Skeletal muscle tissue (tissue), 4 donors: ENCODE measurements around the gene CEP131. TPM values are rescaled to one million over a fixed set of nuclear protein-coding genes. Genes with fewer than 3 reads are reported as not detected.

Experiments
- H3K27ac ChIP-seq: one replicate; pipeline ENCODE4 v1.7.0; 2013; ENCODE audit warnings: mild to moderate bottlenecking, low read depth, low read length, inconsistent platforms
- H3K27me3 ChIP-seq, 3 donors: one replicate each; pipeline ENCODE4 v1.7.0; 2013; ENCODE audit warnings: low read length in 3 of 3; ENCODE audit not compliant: control insufficient read depth in 3 of 3, insufficient read depth in 3 of 3
- H3K36me3 ChIP-seq, 3 donors: one replicate each; pipeline ENCODE4 v1.7.0; 2013; ENCODE audit warnings: low read length in 3 of 3; ENCODE audit not compliant: control insufficient read depth in 3 of 3, insufficient read depth in 3 of 3
- H3K4me1 ChIP-seq, 3 donors: one replicate each; pipeline ENCODE4 v1.7.0; 2013; ENCODE audit warnings: low read length in 3 of 3, mild to moderate bottlenecking in 3 of 3; ENCODE audit not compliant: control insufficient read depth in 3 of 3, insufficient read depth in 3 of 3
- H3K4me3 ChIP-seq, 3 donors: one replicate each; pipeline ENCODE4 v1.7.0; 2013; ENCODE audit warnings: low read length in 3 of 3
- H3K9ac ChIP-seq, 3 donors: one replicate each; pipeline ENCODE4 v1.7.0; 2013; ENCODE audit warnings: low read length in 3 of 3, mild to moderate bottlenecking in 3 of 3, moderate library complexity in 2 of 3, low read depth in 1 of 3
- H3K9me3 ChIP-seq, 3 donors: one replicate each; pipeline ENCODE4 v1.7.0; 2013; ENCODE audit warnings: low read length in 3 of 3; ENCODE audit not compliant: control insufficient read depth in 3 of 3
- total RNA-seq: library from RNA; depleted of rRNA; stranded (reverse); fragments of >200 nt; gene quantifications from one replicate; pipeline ENCODE4 v1.2.3, GENCODE V29; 2014
- donor health status: Osteomylitis.

The CEP131 gene
- total RNA-seq, 1 donor from 2014 or later: 10.4 TPM

DNA sequence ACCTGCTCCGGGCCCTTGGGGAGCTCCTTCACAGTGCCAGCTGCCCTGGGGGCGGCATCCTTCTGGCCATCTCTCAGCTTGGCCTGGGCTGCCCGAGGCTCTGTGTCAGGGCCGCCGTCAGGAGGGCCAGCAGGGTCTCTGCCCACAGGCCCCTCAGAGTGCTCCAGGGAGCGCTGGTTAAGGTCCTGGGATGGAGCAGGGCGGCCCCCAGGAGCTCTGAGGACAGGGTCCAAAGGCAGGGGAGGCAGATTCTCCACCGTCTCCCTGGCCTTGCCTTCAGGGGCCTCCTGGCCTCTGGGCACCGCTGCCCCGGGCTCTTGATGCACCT lies 23.5 kb upstream of the CEP131 start:
- no peaks in the 10 kb centered on the region for H3K9me3 ChIP-seq
- no peak overlapping the region for H3K9ac ChIP-seq
- H3K36me3 ChIP-seq: peaks cover 5 to 18% (median 7%) of the 10 kb centered on the region in 3 donors
- no peaks in the 10 kb centered on the region for H3K27me3 ChIP-seq
- H3K4me3 ChIP-seq: no peak overlapping the region
- no peak overlapping the region for H3K27ac ChIP-seq
- H3K4me1 ChIP-seq: no peaks in the 10 kb centered on the region

DNA sequence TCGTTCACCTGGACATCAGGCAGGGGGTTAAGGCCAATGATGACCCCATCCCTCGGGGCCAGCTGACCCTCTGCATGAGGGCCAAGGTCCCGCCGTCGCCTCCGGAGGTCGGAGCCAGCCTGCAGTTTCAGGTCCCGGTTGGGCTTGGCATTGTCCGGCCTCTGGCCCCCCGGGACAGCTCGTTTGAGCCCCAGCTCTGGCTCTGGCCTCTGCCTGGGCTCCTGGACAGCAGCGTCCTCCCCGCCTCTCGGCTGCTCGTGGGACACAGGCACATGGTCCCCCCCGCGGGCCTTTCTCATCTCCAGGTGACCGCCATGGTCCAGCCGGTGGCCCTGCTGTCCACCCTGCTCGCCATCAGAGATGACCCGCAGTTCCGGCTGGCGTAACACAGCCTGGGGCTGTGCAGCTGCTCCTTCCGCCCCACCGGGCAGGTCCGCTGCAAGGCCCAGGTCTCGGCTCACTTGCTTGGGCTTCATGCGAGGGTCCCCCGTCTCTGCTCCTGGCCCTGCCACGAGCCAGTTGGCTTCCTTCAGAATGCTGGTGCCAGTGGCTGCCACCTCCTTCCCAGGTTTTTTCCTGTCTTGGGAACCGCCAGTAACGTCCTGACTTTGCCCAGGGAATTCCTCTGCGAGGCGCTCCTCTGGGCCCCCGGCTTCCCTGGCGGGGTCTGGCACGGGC lies 23.0 kb upstream of the CEP131 start:
- Histone ChIP-seq H3K27ac (no peak overlapping the region), H3K9me3 (no peaks in the 10 kb centered on the region), H3K9ac (no peak overlapping the region), H3K4me1 (peaks cover 0 to 1% (median 1%) of the 10 kb centered on the region in 3 donors), H3K36me3 (peaks cover 5 to 21% (median 9%) of the 10 kb centered on the region in 3 donors), H3K4me3 (no peak overlapping the region), H3K27me3 (no peaks in the 10 kb centered on the region)

DNA sequence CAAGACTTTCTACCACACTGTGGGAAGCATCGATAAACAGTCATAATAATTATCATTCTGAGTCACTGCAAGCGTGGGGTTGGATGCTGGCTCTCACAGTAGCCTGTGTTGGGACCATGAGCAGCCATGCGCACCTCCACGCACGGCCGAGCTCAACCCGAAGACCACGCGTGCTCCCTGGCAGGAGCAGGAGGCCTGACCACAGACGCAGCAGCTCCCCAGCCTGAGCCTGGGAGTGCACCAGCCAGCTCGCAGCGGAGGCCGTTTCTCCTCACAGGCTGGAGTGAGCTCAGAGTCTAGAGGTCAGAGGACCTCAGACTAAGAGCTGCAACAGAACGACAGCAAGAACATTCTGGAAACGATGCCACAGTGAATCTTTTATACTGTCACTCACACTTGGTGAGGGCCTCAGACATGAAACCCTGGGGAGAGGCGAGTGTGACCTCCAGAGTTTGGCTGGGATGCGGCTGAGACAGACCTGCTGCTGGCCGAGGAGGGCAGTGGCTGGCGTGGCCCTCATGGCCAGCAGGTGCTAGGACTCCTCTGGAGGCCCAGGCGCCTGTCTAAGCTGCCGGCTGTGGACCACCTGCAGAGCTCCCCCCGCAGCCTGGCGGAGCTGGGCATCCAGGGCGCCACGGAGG lies 22.4 kb upstream of the CEP131 start:
- peaks cover 5 to 15% (median 10%) of the 10 kb centered on the region in 3 donors for H3K36me3 ChIP-seq

DNA sequence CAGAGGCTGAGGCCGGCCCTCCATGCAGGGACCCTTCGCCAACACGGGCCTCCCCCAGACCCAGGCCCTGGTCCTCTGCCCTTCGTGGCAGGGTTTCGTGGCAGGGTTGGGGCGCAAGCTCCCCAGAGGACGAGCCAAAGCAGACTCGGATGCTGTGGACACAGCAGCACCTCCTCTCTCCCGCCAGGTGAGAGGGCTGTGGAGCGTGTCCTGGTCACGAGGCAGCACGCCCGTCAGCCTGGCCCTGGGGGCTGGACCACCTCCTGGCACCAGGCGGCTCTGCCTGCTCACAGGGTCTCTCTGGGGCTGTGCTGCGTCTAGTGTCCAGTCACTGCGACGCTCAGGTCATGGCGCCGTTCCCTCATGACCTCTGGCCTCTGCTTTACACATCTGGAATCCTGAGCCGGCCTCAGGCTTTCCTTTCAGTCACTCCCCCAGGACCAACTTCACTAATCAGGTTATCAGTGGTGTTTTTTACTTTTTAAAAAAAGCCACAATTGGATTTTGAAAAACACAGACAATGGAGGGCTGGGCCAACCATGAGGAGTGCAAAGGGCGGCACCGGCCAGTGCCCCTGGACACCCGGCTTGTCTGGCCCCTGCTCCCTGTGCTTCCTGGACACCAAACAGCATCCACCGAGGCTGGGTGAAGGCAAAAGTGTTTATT lies 21.7 kb upstream of the CEP131 start:
- H3K9me3 ChIP-seq: no peaks in the 10 kb centered on the region
- peaks cover 7 to 14% (median 12%) of the 10 kb centered on the region in 3 donors for H3K4me1 ChIP-seq
- H3K27ac ChIP-seq: no peak overlapping the region
- no peak overlapping the region for H3K4me3 ChIP-seq
- H3K27me3 ChIP-seq: no peaks in the 10 kb centered on the region
- peaks cover 1 to 14% (median 7%) of the 10 kb centered on the region in 3 donors for H3K36me3 ChIP-seq
- no peak overlapping the region for H3K9ac ChIP-seq

More for the DNA sequence above, 22.4 kb upstream of the CEP131 start:
- H3K4me3 ChIP-seq: no peak overlapping the region
- peaks cover 2 to 8% (median 6%) of the 10 kb centered on the region in 3 donors for H3K4me1 ChIP-seq
- H3K9ac ChIP-seq: no peak overlapping the region
- no peaks in the 10 kb centered on the region for H3K27me3 ChIP-seq
- H3K9me3 ChIP-seq: no peaks in the 10 kb centered on the region
- no peak overlapping the region for H3K27ac ChIP-seq

DNA sequence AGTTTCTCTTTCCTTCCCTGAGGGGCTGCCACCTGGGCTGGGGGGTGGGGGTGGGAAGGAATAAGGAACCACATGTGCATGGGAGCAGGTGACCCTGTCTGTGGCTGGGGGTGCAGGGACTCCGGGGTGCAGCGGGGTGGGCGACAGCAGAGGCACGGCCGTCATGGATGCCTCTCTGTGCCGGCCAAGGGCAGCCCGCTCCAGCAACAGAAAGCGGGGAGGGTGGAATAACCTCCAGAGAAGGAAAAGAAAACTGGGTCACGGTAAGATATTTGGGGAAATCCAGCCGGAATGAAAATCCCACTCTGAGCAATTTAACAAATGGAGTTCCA lies 20.5 kb upstream of the CEP131 start:
- no peak overlapping the region for H3K4me3 ChIP-seq
- peaks cover 7 to 15% (median 15%) of the 10 kb centered on the region in 3 donors for H3K4me1 ChIP-seq

DNA sequence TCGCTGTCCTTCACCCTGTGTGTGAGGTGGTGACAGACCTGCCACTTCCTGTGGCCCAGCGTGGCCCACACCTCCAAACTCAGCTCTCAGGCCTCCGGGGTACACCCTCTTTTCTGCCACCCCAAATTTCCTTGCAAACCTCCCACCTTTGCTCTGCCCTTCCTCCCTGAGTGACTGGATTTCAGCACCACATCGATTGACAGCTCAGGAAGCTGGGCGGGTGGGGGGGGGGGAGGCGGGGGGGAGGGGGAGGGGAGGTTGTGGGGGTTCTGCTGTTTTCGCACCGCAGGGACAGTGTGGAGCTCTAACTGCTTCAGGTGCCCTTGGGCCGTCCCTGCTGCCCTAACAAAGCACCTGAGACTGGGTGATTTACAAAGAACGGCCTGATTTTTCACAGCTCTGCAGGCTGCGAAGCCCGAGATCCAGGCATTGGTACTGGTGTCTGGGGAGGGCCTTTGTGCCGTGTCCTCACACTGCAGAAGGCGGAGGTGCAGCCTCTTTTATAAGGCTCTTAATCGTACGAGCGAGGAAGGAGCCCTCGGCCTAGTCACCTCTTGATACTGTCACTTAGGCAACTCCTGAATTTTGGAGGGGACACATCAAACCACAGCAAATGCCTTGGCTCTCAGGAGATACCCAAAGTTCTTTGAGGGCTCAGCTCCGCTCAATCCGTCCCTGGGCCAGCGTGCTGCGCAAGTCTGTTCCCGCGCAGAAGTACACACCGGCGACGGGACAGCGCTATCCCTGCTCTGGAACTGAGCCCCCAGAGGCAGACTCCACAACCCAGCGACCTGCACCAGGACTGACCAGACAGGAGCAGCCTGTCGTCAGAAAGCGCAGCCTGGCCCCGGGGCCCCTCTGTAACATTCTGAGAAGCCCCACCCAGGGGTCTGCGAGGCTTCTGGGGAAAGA lies 19.9 kb upstream of the CEP131 start:
- Histone ChIP-seq H3K9ac (no peak overlapping the region), H3K27ac (no peak overlapping the region), H3K9me3 (no peaks in the 10 kb centered on the region), H3K27me3 (no peaks in the 10 kb centered on the region), H3K4me3 (no peak overlapping the region), H3K36me3 (peaks cover 0 to 12% (median 6%) of the 10 kb centered on the region in 3 donors), H3K4me1 (peaks cover 13 to 22% (median 21%) of the 10 kb centered on the region in 3 donors)

More for the DNA sequence above, 20.5 kb upstream of the CEP131 start:
- H3K36me3 ChIP-seq: peaks cover 0 to 12% (median 6%) of the 10 kb centered on the region in 3 donors
- H3K27me3 ChIP-seq: no peaks in the 10 kb centered on the region
- H3K9ac ChIP-seq: no peak overlapping the region
- no peak overlapping the region for H3K27ac ChIP-seq
- no peaks in the 10 kb centered on the region for H3K9me3 ChIP-seq

DNA sequence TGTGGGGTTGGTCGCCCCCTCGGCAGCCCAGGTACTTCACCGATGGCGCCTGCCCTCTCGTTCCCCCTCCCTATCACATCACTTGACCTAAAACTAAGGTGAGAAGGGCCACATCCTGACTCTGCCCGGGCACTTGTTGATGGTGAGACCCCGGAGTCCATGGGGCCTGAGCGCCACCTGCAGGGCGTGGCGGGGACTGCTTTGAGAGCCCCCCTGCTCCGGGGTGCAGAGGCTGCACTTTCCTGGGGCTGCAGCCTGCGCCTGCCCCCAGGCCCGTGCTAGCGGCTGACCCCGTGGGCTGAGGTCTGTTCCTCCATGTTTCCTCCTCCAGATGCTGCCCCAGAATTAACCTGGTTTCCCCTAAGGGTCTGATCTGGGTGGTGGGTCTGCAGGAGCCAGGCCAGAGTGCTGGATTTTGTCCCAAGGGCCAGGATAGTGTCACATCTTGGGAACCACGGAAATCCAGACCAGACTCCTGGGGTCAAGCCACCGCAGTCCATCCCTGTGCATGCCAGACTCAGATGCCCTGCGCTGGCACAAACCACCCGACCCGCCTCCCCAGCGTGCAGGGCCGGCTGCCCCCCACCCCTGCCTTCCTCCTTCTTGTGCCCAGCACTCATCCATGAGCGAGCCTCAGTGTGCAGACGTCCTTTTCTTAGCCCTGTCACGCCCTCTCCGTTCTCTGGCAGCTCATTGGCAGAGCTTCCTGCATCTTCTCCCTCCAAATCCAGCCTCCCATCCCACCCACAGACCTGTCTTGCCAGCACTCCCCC lies 19.1 kb upstream of the CEP131 start:
- H3K4me1 ChIP-seq: peaks cover 21 to 30% (median 28%) of the 10 kb centered on the region in 3 donors
- H3K27me3 ChIP-seq: no peaks in the 10 kb centered on the region
- no peak overlapping the region for H3K9ac ChIP-seq
- no peak overlapping the region for H3K27ac ChIP-seq
- H3K9me3 ChIP-seq: no peaks in the 10 kb centered on the region
- peaks cover 0 to 12% (median 6%) of the 10 kb centered on the region in 3 donors for H3K36me3 ChIP-seq
- H3K4me3 ChIP-seq: no peak overlapping the region

DNA sequence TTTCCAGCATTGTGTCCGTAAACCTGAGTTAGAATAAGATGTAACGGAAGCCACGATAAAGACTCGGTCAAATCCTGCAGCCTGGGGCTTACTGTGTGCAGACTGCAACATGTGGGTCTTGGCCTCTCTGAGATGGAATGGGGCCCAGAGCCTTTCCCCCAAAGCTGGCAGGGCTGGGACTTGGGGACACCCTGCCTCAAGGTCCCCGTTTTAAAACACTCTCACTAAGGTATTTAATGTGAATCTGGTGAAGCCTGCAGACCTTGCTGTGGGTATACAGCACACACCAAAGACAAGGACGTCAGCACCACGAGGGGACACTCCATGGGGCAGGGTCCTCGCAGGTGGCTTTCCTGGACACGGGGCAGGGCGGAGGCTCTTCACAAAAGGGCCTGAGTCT lies 18.4 kb upstream of the CEP131 start:
- no peak overlapping the region for H3K4me3 ChIP-seq

DNA sequence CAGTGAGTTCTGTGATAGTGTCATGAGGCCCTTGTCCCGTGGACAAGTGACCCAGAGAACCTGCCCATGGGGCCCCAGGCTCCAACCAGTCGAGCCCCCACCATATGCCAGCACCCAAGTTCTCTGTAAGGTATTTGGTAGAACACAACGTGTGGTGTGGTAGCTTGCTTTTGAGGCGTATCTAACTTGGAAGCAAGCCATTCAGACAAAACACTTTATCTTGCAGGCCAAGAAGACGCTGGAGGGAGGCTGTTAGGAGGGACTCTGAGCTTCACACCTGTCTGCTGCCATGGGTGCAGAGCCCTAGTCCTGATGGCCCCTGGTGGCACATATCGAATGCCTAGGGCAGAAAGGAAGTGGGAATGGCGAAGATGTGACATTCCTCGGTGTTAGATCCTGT lies 18.0 kb upstream of the CEP131 start:
- Histone ChIP-seq H3K36me3 (peaks cover 2 to 12% (median 7%) of the 10 kb centered on the region in 3 donors), H3K9me3 (no peaks in the 10 kb centered on the region), H3K4me3 (no peak overlapping the region), H3K27me3 (no peaks in the 10 kb centered on the region), H3K4me1 (peaks cover 21 to 34% (median 28%) of the 10 kb centered on the region in 3 donors), H3K27ac (no peak overlapping the region), H3K9ac (no peak overlapping the region)

More for the DNA sequence above, 18.4 kb upstream of the CEP131 start:
- H3K9ac ChIP-seq: no peak overlapping the region
- H3K36me3 ChIP-seq: peaks cover 0 to 12% (median 6%) of the 10 kb centered on the region in 3 donors
- peaks cover 21 to 34% (median 28%) of the 10 kb centered on the region in 3 donors for H3K4me1 ChIP-seq
- no peak overlapping the region for H3K27ac ChIP-seq
- H3K9me3 ChIP-seq: no peaks in the 10 kb centered on the region
- H3K27me3 ChIP-seq: no peaks in the 10 kb centered on the region
